Immature natural killer cell (primary cell): ENCODE results near the gene DNPH1. TPM values are rescaled to one million over a fixed set of nuclear protein-coding genes. Genes with fewer than 3 reads are reported as not detected.
A peak's percentile ranks its signal among the peaks of the same experiment; 100 is the strongest.

Experiments used
- DNase-seq, 3 donors: peaks; one replicate each; pipeline ENCODE4 v3.0.0; 2022; ENCODE audit warnings: mixed read lengths in 1 of 3
- H3K27ac Mint-ChIP-seq, 6 donors: one replicate each; pipeline ENCODE4 v1.8.0; 2020; ENCODE audit warnings: mixed read lengths in 6 of 6, mild to moderate bottlenecking in 5 of 6, inconsistent platforms in 4 of 6, moderate library complexity in 3 of 6
- H3K27me3 Mint-ChIP-seq, 3 donors: one replicate each; pipeline ENCODE4 v1.8.0; 2020 to 2021; ENCODE audit warnings: low read depth in 3 of 3, mild to moderate bottlenecking in 3 of 3, mixed read lengths in 3 of 3, moderate library complexity in 3 of 3, inconsistent platforms in 1 of 3
- H3K36me3 Mint-ChIP-seq, 3 donors: one replicate each; pipeline ENCODE4 v1.8.0; 2020; ENCODE audit warnings: mixed read lengths in 3 of 3, inconsistent platforms in 2 of 3, mild to moderate bottlenecking in 2 of 3
- H3K4me1 Mint-ChIP-seq, 2 donors: one replicate each; pipeline ENCODE4 v1.8.0; 2020; ENCODE audit warnings: inconsistent platforms in 2 of 2, mild to moderate bottlenecking in 2 of 2, mixed read lengths in 2 of 2, moderate library complexity in 1 of 2
- H3K4me3 Mint-ChIP-seq, 5 donors: one replicate each; pipeline ENCODE4 v1.8.0; 2020; ENCODE audit warnings: mild to moderate bottlenecking in 5 of 5, mixed read lengths in 5 of 5, inconsistent platforms in 3 of 5, moderate library complexity in 3 of 5
- H3K9me3 Mint-ChIP-seq, 6 donors: one replicate each; pipeline ENCODE4 v1.8.0; 2020; ENCODE audit warnings: mild to moderate bottlenecking in 6 of 6, mixed read lengths in 6 of 6, inconsistent platforms in 4 of 6, moderate library complexity in 3 of 6
- polyA plus RNA-seq, 3 donors: library from polyadenylated mRNA; unstranded; fragments of 300-500 nt; fragmentation: Illumina TruSeq; gene quantifications; one replicate each; pipeline ENCODE4 v1.2.3, GENCODE V29; 2021

Gene DNPH1
- polyA plus RNA-seq, result 10 to 100 TPM; 23.7 to 36.8 (median 33.6) TPM

- DNase-seq, result peak; percentile 72 to 78 (median 75)
- Mint-ChIP-seq H3K4me3 (peak within 1 kb of the TSS; percentile 82 to 90 (median 88)), H3K27me3 (peaks cover 5 to 8% (median 8%) of the 10 kb centered on the region in 3 donors), H3K9me3 (no peaks in the 10 kb centered on the region), H3K4me1 (peaks cover 12 to 22% of the 10 kb centered on the region in 2 donors), H3K36me3 (no peaks in the 10 kb centered on the region), H3K27ac (peak within 1 kb of the TSS in 5 of 6 donors; percentile 58 to 86 (median 71))
These were observed at the start of gene DNPH1 for GRCh38 chr6:43228951-43229802. DNPH1 (minus strand) TSS chr6:43229481; CDS start chr6:43229456, 25 bp downstream.

DNA sequence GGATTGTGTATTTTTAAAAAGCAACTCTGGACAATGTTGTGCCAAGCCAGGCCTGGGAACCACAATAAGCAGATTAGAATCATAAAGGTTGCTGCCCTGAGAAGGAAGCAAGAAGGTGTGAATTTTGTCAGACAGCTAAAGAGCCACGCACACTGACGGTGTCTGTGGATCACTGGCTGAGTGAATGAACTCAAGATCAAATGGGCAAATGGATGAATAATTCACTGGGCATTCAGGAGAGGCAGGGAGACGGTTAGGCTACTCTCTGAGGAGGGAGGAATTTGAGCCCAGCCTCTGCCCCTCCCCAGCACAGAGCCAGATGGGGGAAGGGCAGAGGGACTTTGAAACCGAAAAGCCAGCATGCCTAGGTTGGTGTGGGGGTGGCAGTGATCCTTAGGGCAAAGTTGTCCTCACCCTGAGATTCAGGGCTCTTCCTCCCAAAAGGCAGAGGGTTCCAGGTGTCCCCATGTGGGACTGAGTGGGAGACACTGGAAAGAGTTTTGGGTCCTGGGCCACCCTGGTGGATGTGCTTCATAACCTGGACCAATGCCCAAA lies 49.3 kb upstream of the DNPH1 start:
- no peak for DNase-seq
- H3K4me1 Mint-ChIP-seq, result peaks cover 18 to 26% of the 10 kb centered on the region in 2 donors
- H3K4me3 Mint-ChIP-seq, result no peak overlapping the region
- H3K27ac Mint-ChIP-seq, result no peak overlapping the region
- H3K27me3 Mint-ChIP-seq, result peaks cover 7 to 15% (median 8%) of the 10 kb centered on the region in 3 donors
- no peaks in the 10 kb centered on the region for H3K36me3 Mint-ChIP-seq
- H3K9me3 Mint-ChIP-seq, result no peaks in the 10 kb centered on the region

DNA sequence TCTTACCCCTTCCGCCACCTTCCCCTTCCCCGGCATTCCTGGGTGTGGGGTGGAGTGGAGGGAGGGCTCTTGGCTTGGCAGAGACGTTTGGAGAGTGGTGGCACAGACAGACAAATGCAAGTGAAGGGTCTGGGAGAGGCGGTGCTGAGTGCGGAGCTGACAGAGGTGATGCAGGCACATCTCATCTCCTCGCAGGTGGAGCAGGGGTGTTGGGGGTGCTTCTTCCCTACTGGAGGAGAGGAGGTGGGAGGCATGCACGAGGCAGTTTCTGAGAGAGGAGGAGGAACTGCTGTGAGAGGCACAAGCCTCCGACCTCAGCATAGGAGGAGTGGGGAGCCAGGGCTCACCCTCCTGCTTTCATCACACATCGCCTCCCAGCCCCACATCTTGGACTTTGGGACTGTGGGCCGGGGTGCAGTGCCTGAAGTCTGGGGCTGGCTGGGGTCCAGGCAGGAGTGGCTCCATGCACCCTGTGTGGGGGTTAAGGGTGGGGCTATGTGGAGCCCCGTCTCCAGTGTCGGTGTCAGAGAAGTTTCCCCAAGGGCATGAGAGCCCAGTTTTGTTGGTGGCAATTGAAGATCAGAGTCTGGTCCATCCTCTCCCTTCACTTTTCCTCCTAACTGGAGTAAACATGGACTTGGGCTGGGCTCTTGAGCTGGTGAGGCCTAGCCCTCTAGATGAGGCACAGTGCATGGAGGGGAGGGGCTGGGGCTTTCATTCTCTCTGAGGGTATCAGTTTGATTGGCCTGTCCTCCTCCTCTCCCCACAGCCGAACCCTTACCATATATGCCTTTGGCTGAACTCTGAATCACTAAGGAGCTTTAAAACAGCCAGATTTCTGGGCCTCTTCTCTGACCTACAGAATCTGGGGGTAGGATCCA lies 48.6 kb upstream of the DNPH1 start:
- DNase-seq, result no peak
- H3K27me3 Mint-ChIP-seq, result peaks cover 7 to 15% (median 8%) of the 10 kb centered on the region in 3 donors
- H3K27ac Mint-ChIP-seq, result peak overlapping the region in 1 of 6 donors; percentile 78
- H3K4me1 Mint-ChIP-seq, result peaks cover 18 to 26% of the 10 kb centered on the region in 2 donors
- no peaks in the 10 kb centered on the region for H3K36me3 Mint-ChIP-seq
- peak overlapping the region in 2 of 5 donors; percentile 15 to 30 for H3K4me3 Mint-ChIP-seq
- no peaks in the 10 kb centered on the region for H3K9me3 Mint-ChIP-seq

DNA sequence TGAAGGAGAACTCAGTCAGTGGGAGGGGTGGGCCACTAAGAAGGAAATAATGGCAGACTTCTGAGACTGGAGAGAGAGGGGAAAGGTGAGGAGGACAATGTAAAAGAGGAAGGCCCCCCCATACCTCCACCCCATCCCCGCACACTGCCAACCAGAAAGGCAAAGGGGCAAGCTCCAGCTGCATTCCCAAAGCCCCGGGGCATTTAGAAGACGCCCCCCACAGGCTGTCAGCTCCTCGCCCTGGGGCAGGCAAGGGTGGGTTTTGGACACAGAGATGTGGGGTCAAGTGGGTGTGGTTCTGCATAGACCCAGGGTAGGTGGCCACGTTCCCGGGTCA lies 48.0 kb upstream of the DNPH1 start:
- H3K36me3 Mint-ChIP-seq, result no peaks in the 10 kb centered on the region
- H3K4me1 Mint-ChIP-seq, result peaks cover 18 to 26% of the 10 kb centered on the region in 2 donors
- H3K9me3 Mint-ChIP-seq, result no peaks in the 10 kb centered on the region
- peaks cover 7 to 15% (median 8%) of the 10 kb centered on the region in 3 donors for H3K27me3 Mint-ChIP-seq
- peak overlapping the region in 1 of 5 donors; percentile 33 for H3K4me3 Mint-ChIP-seq
- H3K27ac Mint-ChIP-seq, result no peak overlapping the region
- no peak for DNase-seq

DNA sequence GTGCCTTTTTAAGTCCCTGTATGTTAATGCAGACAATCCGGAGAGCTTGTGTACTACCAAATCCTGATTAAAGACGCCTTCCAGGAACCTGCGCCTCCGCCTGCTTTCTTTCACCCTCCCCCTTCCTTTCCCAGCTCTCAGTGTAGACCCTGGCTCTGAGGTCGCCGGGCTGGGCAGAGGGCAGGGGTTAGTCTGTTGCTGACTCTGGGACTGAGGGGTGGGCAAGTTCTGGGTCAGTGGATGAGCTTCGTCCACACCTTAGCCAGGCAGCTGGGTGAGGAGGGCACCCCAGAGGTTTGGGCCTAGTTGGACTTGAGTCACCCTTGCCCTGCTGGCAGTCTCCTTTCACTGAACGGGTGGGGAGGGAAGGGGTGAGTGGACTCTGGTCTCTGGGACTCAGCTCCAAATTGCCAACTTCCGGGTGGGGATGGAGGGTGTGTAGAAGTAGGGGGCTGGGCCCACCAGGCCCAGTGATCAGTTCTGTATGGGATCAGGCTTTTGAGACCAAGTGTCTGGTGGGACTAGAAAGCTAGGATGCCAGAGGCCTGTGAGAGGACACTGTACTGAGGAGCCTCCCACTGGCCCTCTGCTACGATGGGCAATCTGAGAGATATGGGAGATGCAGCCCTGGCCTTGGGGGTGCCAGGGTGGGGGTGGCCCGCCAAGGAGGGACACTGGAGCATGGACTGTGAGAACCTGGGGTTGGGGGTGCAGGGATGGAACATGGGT lies 47.5 kb upstream of the DNPH1 start:
- Mint-ChIP-seq H3K27me3 (peaks cover 7 to 17% (median 8%) of the 10 kb centered on the region in 3 donors), H3K27ac (no peak overlapping the region)

GRCh38 chr6:43275801-43276576 lies 46.7 kb upstream of the DNPH1 start:
- H3K4me3 Mint-ChIP-seq, result peak overlapping the region; percentile 72 to 84 (median 76)
- no peaks in the 10 kb centered on the region for H3K9me3 Mint-ChIP-seq
- H3K27ac Mint-ChIP-seq, result no peak overlapping the region
- H3K27me3 Mint-ChIP-seq, result peaks cover 7 to 16% (median 8%) of the 10 kb centered on the region in 3 donors
- DNase-seq, result peak; percentile 31 to 37 (median 33)
- H3K4me1 Mint-ChIP-seq, result peaks cover 18 to 26% of the 10 kb centered on the region in 2 donors
- H3K36me3 Mint-ChIP-seq, result no peaks in the 10 kb centered on the region

More for the DNA sequence above, 47.5 kb upstream of the DNPH1 start:
- Mint-ChIP-seq H3K4me3 (peak overlapping the region in 4 of 5 donors; percentile 21 to 38 (median 33)), H3K9me3 (no peaks in the 10 kb centered on the region), H3K36me3 (no peaks in the 10 kb centered on the region), H3K4me1 (peaks cover 18 to 26% of the 10 kb centered on the region in 2 donors)
- no peak for DNase-seq

GRCh38 chr6:43274916-43275597 lies 45.8 kb upstream of the DNPH1 start:
- DNase-seq, result peak in 1 of 3 donors; percentile 15
- H3K9me3 Mint-ChIP-seq, result no peaks in the 10 kb centered on the region
- peaks cover 18 to 29% of the 10 kb centered on the region in 2 donors for H3K4me1 Mint-ChIP-seq
- H3K27me3 Mint-ChIP-seq, result peaks cover 9 to 19% (median 10%) of the 10 kb centered on the region in 3 donors
- no peak overlapping the region for H3K27ac Mint-ChIP-seq
- no peaks in the 10 kb centered on the region for H3K36me3 Mint-ChIP-seq
- H3K4me3 Mint-ChIP-seq, result peak overlapping the region; percentile 68 to 76 (median 73)

GRCh38 chr6:43274127-43274915 lies 45.0 kb upstream of the DNPH1 start:
- no peaks in the 10 kb centered on the region for H3K36me3 Mint-ChIP-seq
- H3K4me1 Mint-ChIP-seq, result peaks cover 19 to 29% of the 10 kb centered on the region in 2 donors

GRCh38 chr6:43273707-43274106 lies 44.4 kb upstream of the DNPH1 start:
- no peak overlapping the region for H3K27ac Mint-ChIP-seq
- no peak for DNase-seq
- peaks cover 25 to 34% of the 10 kb centered on the region in 2 donors for H3K4me1 Mint-ChIP-seq
- peaks cover 9 to 21% (median 12%) of the 10 kb centered on the region in 3 donors for H3K27me3 Mint-ChIP-seq
- no peaks in the 10 kb centered on the region for H3K9me3 Mint-ChIP-seq
- no peaks in the 10 kb centered on the region for H3K36me3 Mint-ChIP-seq
- peak overlapping the region in 2 of 5 donors; percentile 12 to 15 for H3K4me3 Mint-ChIP-seq

More at GRCh38 chr6:43274127-43274915, 45.0 kb upstream of the DNPH1 start:
- Mint-ChIP-seq H3K27ac (no peak overlapping the region), H3K9me3 (no peaks in the 10 kb centered on the region), H3K4me3 (peak overlapping the region; percentile 68 to 74 (median 71)), H3K27me3 (peaks cover 8 to 19% (median 9%) of the 10 kb centered on the region in 3 donors)
- no peak for DNase-seq

DNA sequence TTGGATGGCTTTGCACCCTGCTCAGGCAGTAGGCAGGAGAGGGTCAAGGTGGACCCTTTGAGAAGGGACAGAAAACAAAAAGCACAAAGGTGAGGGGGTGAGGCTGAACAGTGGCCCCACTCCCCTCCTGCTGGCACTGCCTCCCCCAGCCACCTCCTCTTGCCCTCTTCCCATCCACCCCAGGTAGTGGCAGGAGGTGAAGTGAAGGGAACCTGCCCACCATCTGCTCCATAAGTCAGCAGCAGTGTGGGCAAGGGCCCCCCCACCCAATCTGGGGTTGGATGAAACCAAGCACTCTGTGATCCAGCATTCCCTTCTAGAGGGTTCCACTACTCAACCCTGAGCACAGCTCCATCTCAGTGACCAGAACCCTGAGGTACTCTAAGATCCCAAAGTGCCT lies 42.7 kb upstream of the DNPH1 start:
- Mint-ChIP-seq H3K27ac (no peak overlapping the region), H3K4me3 (no peak overlapping the region)

GRCh38 chr6:43271103-43271815 lies 42.0 kb upstream of the DNPH1 start:
- Mint-ChIP-seq H3K4me3 (peak overlapping the region in 2 of 5 donors; percentile 18 to 38), H3K27me3 (peaks cover 7 to 15% (median 10%) of the 10 kb centered on the region in 3 donors), H3K27ac (no peak overlapping the region), H3K4me1 (peaks cover 14 to 22% of the 10 kb centered on the region in 2 donors), H3K9me3 (no peaks in the 10 kb centered on the region), H3K36me3 (peaks cover 0 to 5% (median 0%) of the 10 kb centered on the region in 3 donors)
- no peak for DNase-seq

More for the DNA sequence above, 42.7 kb upstream of the DNPH1 start:
- DNase-seq, result no peak
- Mint-ChIP-seq H3K27me3 (peaks cover 7 to 16% (median 10%) of the 10 kb centered on the region in 3 donors), H3K4me1 (peaks cover 21 to 23% of the 10 kb centered on the region in 2 donors), H3K36me3 (peaks cover 0 to 5% (median 0%) of the 10 kb centered on the region in 3 donors), H3K9me3 (no peaks in the 10 kb centered on the region)
